HEK293T (cell line): ENCODE measurements around the gene CDH12.

Experiments used
- ARNT ChIP-seq: fragments of 450-650 bp; IDR thresholded peaks from 2 replicates; pipeline ENCODE4 v1.6.1; 2017; ENCODE audit warnings: mild to moderate bottlenecking
- BHLHE40 ChIP-seq: fragments of 450-650 bp; IDR thresholded peaks from 2 replicates; pipeline ENCODE4 v1.6.1; 2016; ENCODE audit warnings: mild to moderate bottlenecking, moderate library complexity, borderline replicate concordance
- CTBP1 ChIP-seq: fragments of 450-650 bp; IDR thresholded peaks from 2 replicates; pipeline ENCODE4 v1.6.1; 2016; ENCODE audit warnings: borderline replicate concordance
- ELF4 ChIP-seq: fragments of 450-650 bp; IDR thresholded peaks from 2 replicates; pipeline ENCODE4 v1.6.1; 2017; ENCODE audit warnings: antibody characterized with exemption
- FOXM1 ChIP-seq: fragments of 450-650 bp; IDR thresholded peaks from 2 replicates; pipeline ENCODE4 v1.6.1; 2017; ENCODE audit warnings: mild to moderate bottlenecking, borderline replicate concordance
- HDGF ChIP-seq: fragments of 450-650 bp; IDR thresholded peaks from 2 replicates; pipeline ENCODE4 v1.6.1; 2017; ENCODE audit warnings: antibody characterized with exemption, borderline replicate concordance
- NFRKB ChIP-seq: fragments of 450-650 bp; IDR thresholded peaks from 2 replicates; pipeline ENCODE4 v1.6.1; 2016; ENCODE audit warnings: mild to moderate bottlenecking, moderate library complexity
- SP1 ChIP-seq: fragments of 450-650 bp; IDR thresholded peaks from 2 replicates; pipeline ENCODE4 v1.6.1; 2017
- SUZ12 ChIP-seq: fragments of 450-650 bp; IDR thresholded peaks from 2 replicates; pipeline ENCODE4 v1.6.1; 2016; ENCODE audit warnings: mild to moderate bottlenecking
- TARDBP ChIP-seq: fragments of 450-650 bp; IDR thresholded peaks from 2 replicates; pipeline ENCODE4 v1.6.1; 2016
- ZNF384 ChIP-seq: fragments of 450-650 bp; IDR thresholded peaks from 2 replicates; pipeline ENCODE4 v1.6.1; 2016

GRCh38 chr5:22591461-22591860, 261.7 kb downstream of the CDH12 start:
- TF ChIP-seq SUZ12 (no peak), ELF4 (no peak), NFRKB (no peak), HDGF (no peak), TARDBP (no peak), FOXM1 (no peak), SP1 (no peak), BHLHE40 (no peak), ARNT (no peak), CTBP1 (no peak), ZNF384 (no peak)
